ENCODE data around the gene SLC6A15. TPM values are rescaled to one million over a fixed set of nuclear protein-coding genes. Genes with fewer than 3 reads are reported as not detected.

The SLC6A15 gene
- total and polyA plus RNA-seq, 10 donors = 0.06 to 0.68 (median 0.19) TPM; not detected in 4

GRCh38 chr12:84904051-84904450 is 8.5 kb downstream of the SLC6A15 start:
- H3K4me3 ChIP-seq = no peak overlapping the region
- no peaks in the 10 kb centered on the region for H3K27me3 ChIP-seq (replicated peaks in 1 of 7)
- intact Hi-C loops (cut with DNase I; ENCODE audit: low total_unique reads) = no loop called here
- WGBS, 5 donors = 20 to 36% (median 32%) methylated on average over 2 of the region's 2 CpGs
- H3K9me3 ChIP-seq = no peaks in the 10 kb centered on the region
- no peaks in the 10 kb centered on the region for H3K36me3 ChIP-seq
- H3K4me1 ChIP-seq = no peaks in the 10 kb centered on the region
- TF ChIP-seq CTCF (IDR thresholded peaks at IDR 0.05 in 8 of 11, conservative IDR thresholded peaks at IDR 0.05 in 3 of 11) = no peak
- no peak for TF ChIP-seq POLR2AphosphoS5 (IDR thresholded peaks at IDR 0.05)
- no peak for TF ChIP-seq POLR2A (IDR thresholded peaks at IDR 0.05)
- H3K27ac ChIP-seq = no peak overlapping the region
- no peak for DNase-seq

GRCh38 chr12:84891106-84891838 is 21.3 kb downstream of the SLC6A15 start:
- Histone ChIP-seq H3K36me3 (no peaks in the 10 kb centered on the region), H3K27ac (no peak overlapping the region), H3K27me3 (replicated peaks in 1 of 7) (no peaks in the 10 kb centered on the region), H3K4me1 (no peaks in the 10 kb centered on the region), H3K4me3 (no peak overlapping the region), H3K9me3 (no peaks in the 10 kb centered on the region)
- no peak for DNase-seq
- TF ChIP-seq POLR2AphosphoS5 (IDR thresholded peaks at IDR 0.05) (no peak), POLR2A (IDR thresholded peaks at IDR 0.05) (no peak), CTCF (IDR thresholded peaks at IDR 0.05 in 8 of 11, conservative IDR thresholded peaks at IDR 0.05 in 3 of 11) (no peak)
- 56 to 74% (median 72%) methylated on average over 5 of the region's 5 CpGs for WGBS, 5 donors
- intact Hi-C loops (cut with DNase I; ENCODE audit: low total_unique reads) = no loop called here

- H3K27me3 ChIP-seq (replicated peaks in 1 of 7) = no peaks in the 10 kb centered on the region
- no peaks in the 10 kb centered on the region for H3K9me3 ChIP-seq
- no peak overlapping the region for H3K27ac ChIP-seq
- 71 to 81% (median 78%) methylated on average over 2 of the region's 2 CpGs for WGBS, 5 donors
- DNase-seq = no peak
- H3K4me1 ChIP-seq = no peaks in the 10 kb centered on the region
- TF ChIP-seq POLR2A (IDR thresholded peaks at IDR 0.05) (no peak), POLR2AphosphoS5 (IDR thresholded peaks at IDR 0.05) (no peak), CTCF (IDR thresholded peaks at IDR 0.05 in 8 of 11, conservative IDR thresholded peaks at IDR 0.05 in 3 of 11) (no peak)
- intact Hi-C loops (cut with DNase I; ENCODE audit: low total_unique reads) = no loop called here
- no peaks in the 10 kb centered on the region for H3K36me3 ChIP-seq
- no peak overlapping the region for H3K4me3 ChIP-seq
Observed at GRCh38 chr12:84889818-84890217, 22.8 kb downstream of the SLC6A15 start.

GRCh38 chr12:84888861-84889260 is 23.7 kb downstream of the SLC6A15 start:
- Histone ChIP-seq H3K27ac (no peak overlapping the region), H3K9me3 (no peaks in the 10 kb centered on the region), H3K36me3 (no peaks in the 10 kb centered on the region), H3K27me3 (replicated peaks in 1 of 7) (no peaks in the 10 kb centered on the region), H3K4me1 (no peaks in the 10 kb centered on the region), H3K4me3 (no peak overlapping the region)
- TF ChIP-seq POLR2A (IDR thresholded peaks at IDR 0.05) = no peak
- intact Hi-C loops (cut with DNase I; ENCODE audit: low total_unique reads) = no loop called here
- DNase-seq = no peak
- WGBS, 5 donors = 78 to 90% (median 86%) methylated on average over 5 of the region's 5 CpGs
